Lower leg skin (tissue), 3 donors: ENCODE measurements around the gene PDZD7.

Experiments
- CTCF ChIP-seq, 3 donors: fragments of 450-650 bp; IDR thresholded peaks; one replicate each; pipeline ENCODE4 v1.5.1; 2016; ENCODE audit warnings: antibody characterized with exemption in 3 of 3, mild to moderate bottlenecking in 3 of 3, moderate library complexity in 2 of 3
- POLR2A ChIP-seq, 2 donors: fragments of 450-650 bp; IDR thresholded peaks; one replicate each; pipeline ENCODE4 v1.6.1; 2016 to 2017; ENCODE audit warnings: antibody characterized with exemption in 2 of 2, mild to moderate bottlenecking in 1 of 2, moderate library complexity in 1 of 2

GRCh38 chr10:101076630-101077029 lies 45.7 kb upstream of the PDZD7 start:
- TF ChIP-seq CTCF (IDR thresholded peaks at IDR 0.05), result no peak
- TF ChIP-seq POLR2A (IDR thresholded peaks at IDR 0.05), result no peak
